Thymus (tissue), 11 donors: ENCODE measurements around the gene SIGLEC5. TPM values are rescaled to one million over a fixed set of nuclear protein-coding genes. Genes with fewer than 3 reads are reported as not detected.

Experiments used
- DNase-seq, 9 donors: peaks; one replicate each; pipeline ENCODE4 v3.0.0-alpha.2; 2013; ENCODE audit warnings: low spot score in 9 of 9, low read depth in 6 of 9, missing footprints in 1 of 9
- H3K27ac ChIP-seq, 2 donors: one replicate each; pipeline ENCODE4 v1.5.1; 2013; ENCODE audit warnings: control low read depth in 1 of 2, low read depth in 1 of 2, low read length in 1 of 2, mild to moderate bottlenecking in 1 of 2, moderate library complexity in 1 of 2
- H3K27me3 ChIP-seq, 2 donors: one replicate each; pipeline ENCODE4 v1.5.1; 2013; ENCODE audit warnings: low read length in 1 of 2; ENCODE audit not compliant: control insufficient read depth in 2 of 2, insufficient read depth in 1 of 2
- H3K36me3 ChIP-seq, 2 donors: one replicate each; pipeline ENCODE4 v1.5.1; 2013; ENCODE audit warnings: low read length in 1 of 2, mild to moderate bottlenecking in 1 of 2, moderate library complexity in 1 of 2; ENCODE audit not compliant: control insufficient read depth in 2 of 2, insufficient read depth in 2 of 2
- H3K4me1 ChIP-seq, 2 donors: one replicate each; pipeline ENCODE4 v1.5.1; 2013; ENCODE audit warnings: low read length in 2 of 2; ENCODE audit not compliant: control insufficient read depth in 2 of 2, insufficient read depth in 2 of 2
- H3K4me3 ChIP-seq, 2 donors: one replicate each; pipeline ENCODE4 v1.5.1; 2013; ENCODE audit warnings: low read length in 2 of 2, control low read depth in 1 of 2, mild to moderate bottlenecking in 1 of 2
- H3K9me3 ChIP-seq, 2 donors: one replicate each; pipeline ENCODE4 v1.5.1; 2013; ENCODE audit warnings: low read length in 1 of 2, mild to moderate bottlenecking in 1 of 2; ENCODE audit not compliant: control insufficient read depth in 2 of 2, insufficient read depth in 1 of 2
- WGBS: extraction: QIAGEN DNeasy Blood & Tissue Kit; methylation state at CpG from one replicate; pipeline ENCODE4 v1.1.7; 2013; 5-methylcytosine and 5-hydroxymethylcytosine counted together
- polyA plus RNA-seq: library from polyadenylated mRNA; stranded (reverse); fragments of 200-250 nt; gene quantifications from one replicate; pipeline ENCODE4 v1.2.3, GENCODE V29; 2013
- total RNA-seq: library from RNA; stranded (reverse); fragments of 120-200 nt; gene quantifications from one replicate; pipeline ENCODE4 v1.2.4, GENCODE V29; 2013
- donor health status: healthy.

Gene SIGLEC5
- total and polyA plus RNA-seq, 2 donors = 0.90 TPM; not detected in 1

- no peaks in the 10 kb centered on the region for H3K36me3 ChIP-seq
- DNase-seq = peak; percentile 90 to 98 (median 97)
- peak overlapping the region; percentile 61 to 71 for H3K4me3 ChIP-seq
- no peak overlapping the region for H3K27ac ChIP-seq
- peaks cover 10 to 11% of the 10 kb centered on the region in 2 donors for H3K4me1 ChIP-seq
- H3K27me3 ChIP-seq = peaks cover 0 to 6% of the 10 kb centered on the region in 2 donors
- WGBS = 1% methylated on average over 61 of the region's 61 CpGs
- peaks cover 0 to under 1% of the 10 kb centered on the region in 2 donors for H3K9me3 ChIP-seq
Observed at GRCh38 chr19:51593969-51594773, 36.0 kb downstream of the SIGLEC5 start.

GRCh38 chr19:51593138-51593890 lies 36.9 kb downstream of the SIGLEC5 start:
- peak overlapping the region; percentile 61 to 71 for H3K4me3 ChIP-seq
- H3K4me1 ChIP-seq = peaks cover 10 to 11% of the 10 kb centered on the region in 2 donors
- DNase-seq = no peak
- 51% methylated on average over 10 of the region's 10 CpGs for WGBS
- H3K36me3 ChIP-seq = no peaks in the 10 kb centered on the region
- H3K9me3 ChIP-seq = no peaks in the 10 kb centered on the region
- H3K27ac ChIP-seq = no peak overlapping the region
- H3K27me3 ChIP-seq = no peaks in the 10 kb centered on the region

- Histone ChIP-seq H3K4me3 (no peak overlapping the region), H3K27ac (no peak overlapping the region), H3K4me1 (peaks cover 10 to 11% of the 10 kb centered on the region in 2 donors), H3K9me3 (peaks cover under 1 to 1% of the 10 kb centered on the region in 2 donors), H3K27me3 (no peaks in the 10 kb centered on the region), H3K36me3 (peaks cover under 1 to 1% of the 10 kb centered on the region in 2 donors)
- WGBS = 88% methylated on average over 1 of the region's 1 CpG
- no peak for DNase-seq
Observed at GRCh38 chr19:51592521-51592920, 37.7 kb downstream of the SIGLEC5 start.

DNA sequence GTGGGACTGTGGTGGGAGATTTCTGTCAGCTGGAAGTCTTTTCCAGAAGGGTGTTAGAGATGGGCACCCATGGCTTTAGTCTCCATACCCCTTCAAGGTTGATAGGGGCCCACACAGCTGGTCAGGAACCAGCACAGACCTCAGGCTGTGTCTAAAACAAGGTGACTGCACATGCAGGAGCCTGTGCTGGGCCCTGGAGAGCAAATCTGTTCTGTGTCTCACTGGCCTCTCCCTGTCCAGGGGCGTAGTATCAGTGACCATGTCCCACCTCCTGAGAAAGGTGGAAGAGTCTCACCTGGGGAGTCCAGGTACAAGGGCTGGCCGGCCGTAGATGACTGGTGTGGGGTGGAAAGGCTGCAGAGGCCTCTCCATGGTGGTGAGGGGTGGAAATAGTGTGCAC lies 39.8 kb downstream of the SIGLEC5 start:
- no peak for DNase-seq
- peaks cover 10 to 11% of the 10 kb centered on the region in 2 donors for H3K4me1 ChIP-seq
- no peak overlapping the region for H3K4me3 ChIP-seq
- no peak overlapping the region for H3K27ac ChIP-seq
- no peaks in the 10 kb centered on the region for H3K27me3 ChIP-seq
- peaks cover 12 to 17% of the 10 kb centered on the region in 2 donors for H3K36me3 ChIP-seq
- H3K9me3 ChIP-seq = peaks cover 4 to 9% of the 10 kb centered on the region in 2 donors
- WGBS = 85% methylated on average over 3 of the region's 3 CpGs

- no peak overlapping the region for H3K4me3 ChIP-seq
- WGBS = 97% methylated on average over 2 of the region's 2 CpGs
- peaks cover 4 to 9% of the 10 kb centered on the region in 2 donors for H3K9me3 ChIP-seq
- peaks cover 7 to 10% of the 10 kb centered on the region in 2 donors for H3K4me1 ChIP-seq
- no peaks in the 10 kb centered on the region for H3K27me3 ChIP-seq
- H3K36me3 ChIP-seq = peaks cover 12 to 17% of the 10 kb centered on the region in 2 donors
- no peak overlapping the region for H3K27ac ChIP-seq
- DNase-seq = no peak
Observed at GRCh38 chr19:51589511-51589910, 40.7 kb downstream of the SIGLEC5 start.

DNA sequence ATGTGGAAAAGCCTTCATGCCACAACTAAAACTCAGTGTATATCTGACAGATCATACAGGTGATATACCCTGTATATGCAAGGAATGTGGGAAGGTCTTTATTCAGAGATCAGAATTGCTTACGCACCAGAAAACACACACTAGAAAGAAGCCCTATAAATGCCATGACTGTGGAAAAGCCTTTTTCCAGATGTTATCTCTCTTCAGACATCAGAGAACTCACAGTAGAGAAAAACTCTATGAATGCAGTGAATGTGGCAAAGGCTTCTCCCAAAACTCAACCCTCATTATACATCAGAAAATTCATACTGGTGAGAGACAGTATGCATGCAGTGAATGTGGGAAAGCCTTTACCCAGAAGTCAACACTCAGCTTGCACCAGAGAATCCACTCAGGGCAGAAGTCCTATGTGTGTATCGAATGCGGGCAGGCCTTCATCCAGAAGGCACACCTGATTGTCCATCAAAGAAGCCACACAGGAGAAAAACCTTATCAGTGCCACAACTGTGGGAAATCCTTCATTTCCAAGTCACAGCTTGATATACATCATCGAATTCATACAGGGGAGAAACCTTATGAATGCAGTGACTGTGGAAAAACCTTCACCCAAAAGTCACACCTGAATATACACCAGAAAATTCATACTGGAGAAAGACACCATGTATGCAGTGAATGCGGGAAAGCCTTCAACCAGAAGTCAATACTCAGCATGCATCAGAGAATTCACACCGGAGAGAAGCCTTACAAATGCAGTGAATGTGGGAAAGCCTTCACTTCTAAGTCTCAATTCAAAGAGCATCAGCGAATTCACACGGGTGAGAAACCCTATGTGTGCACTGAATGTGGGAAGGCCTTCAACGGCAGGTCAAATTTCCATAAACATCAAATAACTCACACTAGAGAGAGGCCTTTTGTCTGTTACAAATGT lies 42.7 kb downstream of the SIGLEC5 start:
- no peak for DNase-seq
- Histone ChIP-seq H3K4me3 (no peak overlapping the region), H3K9me3 (peaks cover 4 to 9% of the 10 kb centered on the region in 2 donors), H3K27ac (no peak overlapping the region), H3K4me1 (no peaks in the 10 kb centered on the region), H3K36me3 (peaks cover 12 to 27% of the 10 kb centered on the region in 2 donors), H3K27me3 (no peaks in the 10 kb centered on the region)
- 98% methylated on average over 9 of the region's 9 CpGs for WGBS

DNA sequence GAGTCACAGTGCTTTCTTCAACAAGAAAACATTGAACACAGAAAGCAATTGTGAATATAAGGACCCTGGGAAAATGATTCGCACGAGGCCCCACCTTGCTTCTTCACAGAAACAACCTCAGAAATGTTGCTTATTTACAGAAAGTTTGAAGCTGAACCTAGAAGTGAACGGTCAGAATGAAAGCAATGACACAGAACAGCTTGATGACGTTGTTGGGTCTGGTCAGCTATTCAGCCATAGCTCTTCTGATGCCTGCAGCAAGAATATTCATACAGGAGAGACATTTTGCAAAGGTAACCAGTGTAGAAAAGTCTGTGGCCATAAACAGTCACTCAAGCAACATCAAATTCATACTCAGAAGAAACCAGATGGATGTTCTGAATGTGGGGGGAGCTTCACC lies 43.4 kb downstream of the SIGLEC5 start:
- H3K4me3 ChIP-seq = no peak overlapping the region
- DNase-seq = no peak
- H3K36me3 ChIP-seq = peaks cover 15 to 29% of the 10 kb centered on the region in 2 donors
- peaks cover 4 to 9% of the 10 kb centered on the region in 2 donors for H3K9me3 ChIP-seq
- H3K4me1 ChIP-seq = no peaks in the 10 kb centered on the region
- H3K27ac ChIP-seq = no peak overlapping the region
- over 99% methylated on average over 4 of the region's 4 CpGs for WGBS
- no peaks in the 10 kb centered on the region for H3K27me3 ChIP-seq

DNA sequence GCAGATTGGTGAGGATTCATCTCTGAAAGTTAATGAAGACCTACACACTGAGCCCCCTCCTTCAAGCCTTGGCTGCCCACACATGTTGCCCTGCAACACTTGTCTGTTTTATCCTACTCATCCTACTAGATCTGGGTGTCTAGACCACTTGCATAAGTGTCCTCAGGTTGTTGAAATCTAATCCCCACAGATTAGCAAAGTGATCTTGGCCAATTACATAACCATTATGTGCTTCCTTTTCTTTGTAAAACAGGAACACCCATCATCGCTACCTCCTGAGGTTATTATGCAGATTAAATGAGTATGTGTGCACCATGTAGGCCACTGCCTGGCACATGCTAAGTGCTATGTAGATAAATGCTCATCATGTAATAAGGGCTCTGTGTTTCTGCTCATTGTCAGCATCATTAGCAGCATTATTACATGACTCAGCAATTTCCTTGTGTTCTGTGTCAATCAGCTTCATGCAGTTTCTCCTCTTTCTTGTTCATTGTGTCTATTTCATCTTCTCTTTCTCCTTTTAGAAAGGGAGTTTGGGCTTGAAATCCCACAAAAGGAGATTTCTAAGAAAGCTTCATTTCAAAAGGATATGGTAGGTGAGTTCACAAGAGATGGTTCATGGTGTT lies 44.0 kb downstream of the SIGLEC5 start:
- no peaks in the 10 kb centered on the region for H3K27me3 ChIP-seq
- peaks cover 4 to 9% of the 10 kb centered on the region in 2 donors for H3K9me3 ChIP-seq
- WGBS = 96% methylated on average over 1 of the region's 1 CpG
- peaks cover 21 to 35% of the 10 kb centered on the region in 2 donors for H3K36me3 ChIP-seq
- no peaks in the 10 kb centered on the region for H3K4me1 ChIP-seq
- no peak overlapping the region for H3K4me3 ChIP-seq
- H3K27ac ChIP-seq = no peak overlapping the region
- DNase-seq = no peak
